Inferior parietal cortex (tissue), 1 donor: ENCODE data around the gene RBM20.
"Not testable (repeated sequence)": the region's sequence is repeated elsewhere in the genome, so short reads cannot be mapped to it uniquely, and the experiment has no call there.

Experiments
- DNase-seq: peaks from one replicate; pipeline ENCODE4 v3.0.0-alpha.2; 2016; ENCODE audit errors: extremely low spot score

RBM20 gene

GRCh38 chr10:110649347-110650264 is 5.5 kb downstream of the RBM20 start:
- DNase-seq: no peak

GRCh38 chr10:110650265-110650668 is 6.1 kb downstream of the RBM20 start:
- DNase-seq: no peak

- no peak for DNase-seq
Observed at GRCh38 chr10:110651044-110651958, 7.2 kb downstream of the RBM20 start.

- no peak for DNase-seq
Observed at GRCh38 chr10:110652475-110653118, 8.5 kb downstream of the RBM20 start.

- DNase-seq: no peak
Observed at GRCh38 chr10:110655320-110655719, 11.2 kb downstream of the RBM20 start.

GRCh38 chr10:110656612-110657011 is 12.5 kb downstream of the RBM20 start:
- DNase-seq: no peak

GRCh38 chr10:110657973-110658691 is 14.0 kb downstream of the RBM20 start:
- DNase-seq: no peak

- DNase-seq: no peak
Observed at GRCh38 chr10:110659558-110659957, 15.4 kb downstream of the RBM20 start.

- not testable (repeated sequence) for DNase-seq
Observed at GRCh38 chr10:110660289-110660688, 16.2 kb downstream of the RBM20 start.

GRCh38 chr10:110661292-110661691 is 17.2 kb downstream of the RBM20 start:
- DNase-seq: no peak

- no peak for DNase-seq
Observed at GRCh38 chr10:110664483-110665420, 20.6 kb downstream of the RBM20 start.

GRCh38 chr10:110666259-110666658 is 22.1 kb downstream of the RBM20 start:
- DNase-seq: not testable (repeated sequence)

- no peak for DNase-seq
Observed at GRCh38 chr10:110666673-110667072, 22.5 kb downstream of the RBM20 start.

GRCh38 chr10:110667620-110668343 is 23.6 kb downstream of the RBM20 start:
- no peak for DNase-seq

- DNase-seq: no peak
Observed at GRCh38 chr10:110668443-110668842, 24.3 kb downstream of the RBM20 start.

- DNase-seq: no peak
Observed at GRCh38 chr10:110670335-110670734, 26.2 kb downstream of the RBM20 start.

- peak; percentile 62 for DNase-seq
Observed at GRCh38 chr10:110671788-110672579, 27.8 kb downstream of the RBM20 start.

- DNase-seq: no peak
Observed at GRCh38 chr10:110672580-110672919, 28.4 kb downstream of the RBM20 start.

- no peak for DNase-seq
Observed at GRCh38 chr10:110676016-110676415, 31.9 kb downstream of the RBM20 start.
